ENCODE results near the gene OGG1.

OGG1 gene

DNA sequence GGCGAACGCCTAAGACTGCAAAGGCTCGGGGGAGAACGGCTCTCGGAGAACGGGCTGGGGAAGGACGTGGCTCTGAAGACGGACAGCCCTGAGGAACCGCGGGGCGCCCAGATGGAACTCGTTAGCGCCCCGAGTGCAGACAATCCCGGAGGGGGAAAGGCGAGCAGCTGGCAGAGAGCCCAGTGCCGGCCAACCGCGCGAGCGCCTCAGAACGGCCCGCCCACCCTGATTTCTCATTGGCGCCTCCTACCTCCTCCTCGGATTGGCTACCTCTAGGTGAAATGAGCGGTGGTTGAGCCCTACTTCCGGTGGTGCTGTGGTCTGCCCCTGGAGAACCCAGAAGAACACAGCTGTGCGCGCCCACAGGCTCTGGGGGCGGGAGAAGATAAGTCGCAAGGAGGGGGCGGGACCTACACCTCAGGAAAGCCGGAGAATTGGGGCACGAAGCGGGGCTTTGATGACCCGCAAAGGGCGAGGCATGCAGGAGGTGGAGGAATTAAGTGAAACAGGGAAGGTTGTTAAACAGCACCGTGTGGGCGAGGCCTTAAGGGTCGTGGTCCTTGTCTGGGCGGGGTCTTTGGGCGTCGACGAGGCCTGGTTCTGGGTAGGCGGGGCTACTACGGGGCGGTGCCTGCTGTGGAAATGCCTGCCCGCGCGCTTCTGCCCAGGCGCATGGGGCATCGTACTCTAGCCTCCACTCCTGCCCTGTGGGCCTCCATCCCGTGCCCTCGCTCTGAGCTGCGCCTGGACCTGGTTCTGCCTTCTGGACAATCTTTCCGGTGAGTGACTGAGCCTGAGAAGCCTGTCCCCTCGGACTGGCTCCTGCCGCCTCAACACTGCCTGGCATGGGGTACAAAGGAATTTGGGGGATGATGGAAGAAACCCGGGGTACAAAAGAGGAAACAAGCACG is at the start of gene OGG1:
OGG1 (plus strand) TSS at position 308 of the 911 bp plus-strand sequence; CDS start at position 643, 335 bp downstream.
- no peak for TF ChIP-seq OSR1 (CRISPR knock-in tag; IDR thresholded peaks at IDR 0.05)
- TF ChIP-seq RARB (CRISPR knock-in tag; IDR thresholded peaks at IDR 0.05), result no peak
- peak; percentile 75 for TF ChIP-seq TCF4 (CRISPR knock-in tag; IDR thresholded peaks at IDR 0.05; ENCODE audit: borderline replicate concordance)
- TF ChIP-seq ZFP3 (CRISPR knock-in tag; IDR thresholded peaks at IDR 0.05), result peak; percentile 83
- TF ChIP-seq, protein P1, sequence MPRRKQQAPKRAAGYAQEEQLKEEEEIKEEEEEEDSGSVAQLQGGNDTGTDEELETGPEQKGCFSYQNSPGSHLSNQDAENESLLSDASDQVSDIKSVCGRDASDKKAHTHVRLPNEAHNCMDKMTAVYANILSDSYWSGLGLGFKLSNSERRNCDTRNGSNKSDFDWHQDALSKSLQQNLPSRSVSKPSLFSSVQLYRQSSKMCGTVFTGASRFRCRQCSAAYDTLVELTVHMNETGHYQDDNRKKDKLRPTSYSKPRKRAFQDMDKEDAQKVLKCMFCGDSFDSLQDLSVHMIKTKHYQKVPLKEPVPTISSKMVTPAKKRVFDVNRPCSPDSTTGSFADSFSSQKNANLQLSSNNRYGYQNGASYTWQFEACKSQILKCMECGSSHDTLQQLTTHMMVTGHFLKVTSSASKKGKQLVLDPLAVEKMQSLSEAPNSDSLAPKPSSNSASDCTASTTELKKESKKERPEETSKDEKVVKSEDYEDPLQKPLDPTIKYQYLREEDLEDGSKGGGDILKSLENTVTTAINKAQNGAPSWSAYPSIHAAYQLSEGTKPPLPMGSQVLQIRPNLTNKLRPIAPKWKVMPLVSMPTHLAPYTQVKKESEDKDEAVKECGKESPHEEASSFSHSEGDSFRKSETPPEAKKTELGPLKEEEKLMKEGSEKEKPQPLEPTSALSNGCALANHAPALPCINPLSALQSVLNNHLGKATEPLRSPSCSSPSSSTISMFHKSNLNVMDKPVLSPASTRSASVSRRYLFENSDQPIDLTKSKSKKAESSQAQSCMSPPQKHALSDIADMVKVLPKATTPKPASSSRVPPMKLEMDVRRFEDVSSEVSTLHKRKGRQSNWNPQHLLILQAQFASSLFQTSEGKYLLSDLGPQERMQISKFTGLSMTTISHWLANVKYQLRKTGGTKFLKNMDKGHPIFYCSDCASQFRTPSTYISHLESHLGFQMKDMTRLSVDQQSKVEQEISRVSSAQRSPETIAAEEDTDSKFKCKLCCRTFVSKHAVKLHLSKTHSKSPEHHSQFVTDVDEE (CRISPR knock-in tag; IDR thresholded peaks at IDR 0.05), result 0 out of 2 replicates have a peak, but pooled peaks have one; percentile 59
- ATAC-seq, result peak; percentile 94

DNA sequence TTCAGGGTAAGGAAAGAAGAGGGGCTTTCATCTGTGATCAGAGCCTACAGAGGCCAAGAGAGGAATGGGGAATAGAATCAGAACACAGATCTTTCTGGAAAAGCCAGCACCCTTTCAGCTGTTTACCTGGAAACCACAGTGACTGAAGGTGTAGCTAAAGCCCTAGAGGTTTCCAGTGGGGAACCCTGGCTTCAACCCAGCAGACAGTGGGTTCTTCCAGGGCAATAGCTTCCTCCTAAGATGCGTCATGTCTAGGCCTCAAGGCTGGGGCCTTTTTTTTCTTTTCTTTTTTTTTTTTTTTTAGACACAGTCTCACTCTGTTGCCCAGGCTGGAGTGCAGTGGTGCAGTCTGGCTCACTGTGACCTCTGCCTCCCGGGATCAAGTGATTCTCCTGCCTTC is 49.2 kb upstream of the OGG1 start:
- no peak for ATAC-seq
- no peak for TF ChIP-seq PPARA (CRISPR knock-in tag; IDR thresholded peaks at IDR 0.05; ENCODE audit: borderline replicate concordance)
- TF ChIP-seq, protein P2, sequence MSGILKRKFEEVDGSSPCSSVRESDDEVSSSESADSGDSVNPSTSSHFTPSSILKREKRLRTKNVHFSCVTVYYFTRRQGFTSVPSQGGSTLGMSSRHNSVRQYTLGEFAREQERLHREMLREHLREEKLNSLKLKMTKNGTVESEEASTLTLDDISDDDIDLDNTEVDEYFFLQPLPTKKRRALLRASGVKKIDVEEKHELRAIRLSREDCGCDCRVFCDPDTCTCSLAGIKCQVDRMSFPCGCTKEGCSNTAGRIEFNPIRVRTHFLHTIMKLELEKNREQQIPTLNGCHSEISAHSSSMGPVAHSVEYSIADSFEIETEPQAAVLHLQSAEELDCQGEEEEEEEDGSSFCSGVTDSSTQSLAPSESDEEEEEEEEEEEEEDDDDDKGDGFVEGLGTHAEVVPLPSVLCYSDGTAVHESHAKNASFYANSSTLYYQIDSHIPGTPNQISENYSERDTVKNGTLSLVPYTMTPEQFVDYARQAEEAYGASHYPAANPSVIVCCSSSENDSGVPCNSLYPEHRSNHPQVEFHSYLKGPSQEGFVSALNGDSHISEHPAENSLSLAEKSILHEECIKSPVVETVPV (CRISPR knock-in tag; IDR thresholded peaks at IDR 0.05), result no peak
- no peak for TF ChIP-seq ZNF8 (CRISPR knock-in tag; IDR thresholded peaks at IDR 0.05)
- TF ChIP-seq, protein P3, sequence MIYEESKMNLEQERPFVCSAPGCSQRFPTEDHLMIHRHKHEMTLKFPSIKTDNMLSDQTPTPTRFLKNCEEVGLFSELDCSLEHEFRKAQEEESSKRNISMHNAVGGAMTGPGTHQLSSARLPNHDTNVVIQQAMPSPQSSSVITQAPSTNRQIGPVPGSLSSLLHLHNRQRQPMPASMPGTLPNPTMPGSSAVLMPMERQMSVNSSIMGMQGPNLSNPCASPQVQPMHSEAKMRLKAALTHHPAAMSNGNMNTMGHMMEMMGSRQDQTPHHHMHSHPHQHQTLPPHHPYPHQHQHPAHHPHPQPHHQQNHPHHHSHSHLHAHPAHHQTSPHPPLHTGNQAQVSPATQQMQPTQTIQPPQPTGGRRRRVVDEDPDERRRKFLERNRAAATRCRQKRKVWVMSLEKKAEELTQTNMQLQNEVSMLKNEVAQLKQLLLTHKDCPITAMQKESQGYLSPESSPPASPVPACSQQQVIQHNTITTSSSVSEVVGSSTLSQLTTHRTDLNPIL (CRISPR knock-in tag; IDR thresholded peaks at IDR 0.05; ENCODE audit: low read depth), result no peak
- no peak for TF ChIP-seq ISL1 (CRISPR knock-in tag; IDR thresholded peaks at IDR 0.05)
- TF ChIP-seq ZFP3 (CRISPR knock-in tag; IDR thresholded peaks at IDR 0.05), result no peak
- TF ChIP-seq ESRRG (CRISPR knock-in tag; IDR thresholded peaks at IDR 0.05), result no peak
- no peak for TF ChIP-seq TCF4 (CRISPR knock-in tag; IDR thresholded peaks at IDR 0.05; ENCODE audit: borderline replicate concordance)
- no peak for TF ChIP-seq OSR1 (CRISPR knock-in tag; IDR thresholded peaks at IDR 0.05)
- no peak for TF ChIP-seq CSDC2 (CRISPR knock-in tag; IDR thresholded peaks at IDR 0.05)
- no peak for TF ChIP-seq TOX (CRISPR knock-in tag; IDR thresholded peaks at IDR 0.05; ENCODE audit: borderline replicate concordance)
- no peak for TF ChIP-seq ARNTL (CRISPR knock-in tag; IDR thresholded peaks at IDR 0.05; ENCODE audit: borderline replicate concordance, low read depth)
- TF ChIP-seq RARB (CRISPR knock-in tag; IDR thresholded peaks at IDR 0.05), result no peak
- TF ChIP-seq, protein P4, sequence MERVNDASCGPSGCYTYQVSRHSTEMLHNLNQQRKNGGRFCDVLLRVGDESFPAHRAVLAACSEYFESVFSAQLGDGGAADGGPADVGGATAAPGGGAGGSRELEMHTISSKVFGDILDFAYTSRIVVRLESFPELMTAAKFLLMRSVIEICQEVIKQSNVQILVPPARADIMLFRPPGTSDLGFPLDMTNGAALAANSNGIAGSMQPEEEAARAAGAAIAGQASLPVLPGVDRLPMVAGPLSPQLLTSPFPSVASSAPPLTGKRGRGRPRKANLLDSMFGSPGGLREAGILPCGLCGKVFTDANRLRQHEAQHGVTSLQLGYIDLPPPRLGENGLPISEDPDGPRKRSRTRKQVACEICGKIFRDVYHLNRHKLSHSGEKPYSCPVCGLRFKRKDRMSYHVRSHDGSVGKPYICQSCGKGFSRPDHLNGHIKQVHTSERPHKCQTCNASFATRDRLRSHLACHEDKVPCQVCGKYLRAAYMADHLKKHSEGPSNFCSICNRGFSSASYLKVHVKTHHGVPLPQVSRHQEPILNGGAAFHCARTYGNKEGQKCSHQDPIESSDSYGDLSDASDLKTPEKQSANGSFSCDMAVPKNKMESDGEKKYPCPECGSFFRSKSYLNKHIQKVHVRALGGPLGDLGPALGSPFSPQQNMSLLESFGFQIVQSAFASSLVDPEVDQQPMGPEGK (CRISPR knock-in tag; IDR thresholded peaks at IDR 0.05; ENCODE audit: borderline replicate concordance), result no peak
- TF ChIP-seq, protein P1 (CRISPR knock-in tag; IDR thresholded peaks at IDR 0.05), result no peak
- no peak for TF ChIP-seq ZNF70 (CRISPR knock-in tag; IDR thresholded peaks at IDR 0.05)
- TF ChIP-seq ZFP30 (CRISPR knock-in tag; IDR thresholded peaks at IDR 0.05), result no peak
- TF ChIP-seq ZNF565 (CRISPR knock-in tag; conservative IDR thresholded peaks at IDR 0.05; ENCODE audit: low read depth), result no peak
- no peak for TF ChIP-seq BACH2 (CRISPR knock-in tag; IDR thresholded peaks at IDR 0.05; ENCODE audit: borderline replicate concordance)
- no peak for TF ChIP-seq ZC3H10 (CRISPR knock-in tag; IDR thresholded peaks at IDR 0.05)
